ENCODE measurements around the gene RPS6KA5.

- no peak for TF ChIP-seq CTCF (IDR thresholded peaks at IDR 0.05)
- no peak for TF ChIP-seq POLR2A (IDR thresholded peaks at IDR 0.05)
Measured at GRCh38 chr14:90995785-90996184, 64.7 kb downstream of the RPS6KA5 start.
